AG10803 (cell line): ENCODE measurements around the gene ENTPD5.

Source experiments
- DNase-seq: peaks from one replicate; pipeline ENCODE4 v3.0.0; 2010; ENCODE audit warnings: low read depth
- H3K4me3 ChIP-seq: 2 replicates; pipeline ENCODE4 v1.5.1; 2011; ENCODE audit warnings: mild to moderate bottlenecking, low read length, control low read depth
- CTCF ChIP-seq: conservative IDR thresholded peaks from 2 replicates; pipeline ENCODE4 v1.5.1; 2011; ENCODE audit warnings: mild to moderate bottlenecking, low read length, control low read depth, inconsistent platforms

Gene ENTPD5

GRCh38 chr14:74048281-74048680 is 29.2 kb upstream of the ENTPD5 start:
- H3K4me3 ChIP-seq, result no peak overlapping the region
- no peak for DNase-seq
- TF ChIP-seq CTCF, result no peak

GRCh38 chr14:74045522-74045921 is 26.4 kb upstream of the ENTPD5 start:
- no peak for DNase-seq
- TF ChIP-seq CTCF, result no peak

GRCh38 chr14:74042296-74042695 is 23.2 kb upstream of the ENTPD5 start:
- H3K4me3 ChIP-seq, result no peak overlapping the region
- no peak for DNase-seq
- no peak for TF ChIP-seq CTCF

More at GRCh38 chr14:74045522-74045921, 26.4 kb upstream of the ENTPD5 start:
- H3K4me3 ChIP-seq, result no peak overlapping the region

GRCh38 chr14:74038020-74038859 is 19.2 kb upstream of the ENTPD5 start:
- DNase-seq, result peak; percentile 55
- TF ChIP-seq CTCF, result peak; percentile 70
- H3K4me3 ChIP-seq, result no peak overlapping the region

GRCh38 chr14:74035556-74035955 is 16.5 kb upstream of the ENTPD5 start:
- no peak overlapping the region for H3K4me3 ChIP-seq
- DNase-seq, result peak; percentile 31
- no peak for TF ChIP-seq CTCF

GRCh38 chr14:74034572-74034971 is 15.5 kb upstream of the ENTPD5 start:
- no peak overlapping the region for H3K4me3 ChIP-seq
- no peak for DNase-seq
- TF ChIP-seq CTCF, result no peak

GRCh38 chr14:74029136-74029535 is 10.0 kb upstream of the ENTPD5 start:
- DNase-seq, result no peak
- H3K4me3 ChIP-seq, result no peak overlapping the region
- no peak for TF ChIP-seq CTCF
